ENCODE results near the gene FAM72C.
"Not testable (repeated sequence)": the region's sequence is repeated elsewhere in the genome, so short reads cannot be mapped to it uniquely, and the experiment has no call there.

The FAM72C gene

GRCh38 chr1:143971924-143972700 lies at the start of gene FAM72C:
FAM72C (minus strand) TSS chr1:143971986; CDS start chr1:143971141, 845 bp downstream.
- not testable (repeated sequence) for H3K9me3 Mint-ChIP-seq; H3K4me3 Mint-ChIP-seq; H3K4me1 Mint-ChIP-seq (ENCODE audit: low read depth); H3K27me3 Mint-ChIP-seq (ENCODE audit: low read depth); H3K27ac Mint-ChIP-seq; H3K36me3 Mint-ChIP-seq (ENCODE audit: low read depth)

- not testable (repeated sequence) for H3K36me3 Mint-ChIP-seq (ENCODE audit: low read depth); H3K4me3 Mint-ChIP-seq; H3K9me3 Mint-ChIP-seq; H3K4me1 Mint-ChIP-seq (ENCODE audit: low read depth); H3K27me3 Mint-ChIP-seq (ENCODE audit: low read depth); H3K27ac Mint-ChIP-seq
Measured at GRCh38 chr1:144020001-144020738, 48.4 kb upstream of the FAM72C start.

GRCh38 chr1:144019101-144019500 lies 47.3 kb upstream of the FAM72C start:
- not testable (repeated sequence) for H3K27me3 Mint-ChIP-seq (ENCODE audit: low read depth); H3K36me3 Mint-ChIP-seq (ENCODE audit: low read depth); H3K27ac Mint-ChIP-seq; H3K4me3 Mint-ChIP-seq; H3K4me1 Mint-ChIP-seq (ENCODE audit: low read depth); H3K9me3 Mint-ChIP-seq

GRCh38 chr1:144015180-144015966 lies 43.6 kb upstream of the FAM72C start:
- H3K27ac Mint-ChIP-seq; H3K9me3 Mint-ChIP-seq; H3K4me1 Mint-ChIP-seq (ENCODE audit: low read depth); H3K36me3 Mint-ChIP-seq (ENCODE audit: low read depth); H3K4me3 Mint-ChIP-seq; H3K27me3 Mint-ChIP-seq (ENCODE audit: low read depth): not testable (repeated sequence)

- H3K27me3 Mint-ChIP-seq (ENCODE audit: low read depth); H3K4me3 Mint-ChIP-seq; H3K36me3 Mint-ChIP-seq (ENCODE audit: low read depth); H3K4me1 Mint-ChIP-seq (ENCODE audit: low read depth); H3K27ac Mint-ChIP-seq; H3K9me3 Mint-ChIP-seq: not testable (repeated sequence)
Measured at GRCh38 chr1:144014528-144014927, 42.7 kb upstream of the FAM72C start.

GRCh38 chr1:144014121-144014520 lies 42.3 kb upstream of the FAM72C start:
- not testable (repeated sequence) for H3K36me3 Mint-ChIP-seq (ENCODE audit: low read depth); H3K27ac Mint-ChIP-seq; H3K27me3 Mint-ChIP-seq (ENCODE audit: low read depth); H3K4me1 Mint-ChIP-seq (ENCODE audit: low read depth); H3K9me3 Mint-ChIP-seq; H3K4me3 Mint-ChIP-seq

- not testable (repeated sequence) for H3K9me3 Mint-ChIP-seq; H3K4me3 Mint-ChIP-seq; H3K27me3 Mint-ChIP-seq (ENCODE audit: low read depth); H3K36me3 Mint-ChIP-seq (ENCODE audit: low read depth); H3K27ac Mint-ChIP-seq; H3K4me1 Mint-ChIP-seq (ENCODE audit: low read depth)
Measured at GRCh38 chr1:144012168-144012733, 40.5 kb upstream of the FAM72C start.

- H3K9me3 Mint-ChIP-seq; H3K4me3 Mint-ChIP-seq; H3K27ac Mint-ChIP-seq; H3K27me3 Mint-ChIP-seq (ENCODE audit: low read depth); H3K36me3 Mint-ChIP-seq (ENCODE audit: low read depth); H3K4me1 Mint-ChIP-seq (ENCODE audit: low read depth): not testable (repeated sequence)
Measured at GRCh38 chr1:144009410-144009809, 37.6 kb upstream of the FAM72C start.

GRCh38 chr1:144004259-144004658 lies 32.5 kb upstream of the FAM72C start:
- not testable (repeated sequence) for H3K27me3 Mint-ChIP-seq (ENCODE audit: low read depth); H3K4me1 Mint-ChIP-seq (ENCODE audit: low read depth); H3K27ac Mint-ChIP-seq; H3K36me3 Mint-ChIP-seq (ENCODE audit: low read depth); H3K9me3 Mint-ChIP-seq; H3K4me3 Mint-ChIP-seq

GRCh38 chr1:144003306-144004029 lies 31.7 kb upstream of the FAM72C start:
- H3K4me1 Mint-ChIP-seq (ENCODE audit: low read depth); H3K9me3 Mint-ChIP-seq; H3K27ac Mint-ChIP-seq; H3K27me3 Mint-ChIP-seq (ENCODE audit: low read depth); H3K4me3 Mint-ChIP-seq; H3K36me3 Mint-ChIP-seq (ENCODE audit: low read depth): not testable (repeated sequence)

GRCh38 chr1:144002141-144002881 lies 30.5 kb upstream of the FAM72C start:
- H3K4me1 Mint-ChIP-seq (ENCODE audit: low read depth); H3K27ac Mint-ChIP-seq: not testable (repeated sequence)

GRCh38 chr1:144001077-144001476 lies 29.3 kb upstream of the FAM72C start:
- not testable (repeated sequence) for H3K4me1 Mint-ChIP-seq (ENCODE audit: low read depth); H3K4me3 Mint-ChIP-seq; H3K27ac Mint-ChIP-seq

More at GRCh38 chr1:144002141-144002881, 30.5 kb upstream of the FAM72C start:
- H3K36me3 Mint-ChIP-seq (ENCODE audit: low read depth); H3K4me3 Mint-ChIP-seq; H3K9me3 Mint-ChIP-seq; H3K27me3 Mint-ChIP-seq (ENCODE audit: low read depth): not testable (repeated sequence)

GRCh38 chr1:143996020-143996419 lies 24.2 kb upstream of the FAM72C start:
- H3K27me3 Mint-ChIP-seq (ENCODE audit: low read depth); H3K4me1 Mint-ChIP-seq (ENCODE audit: low read depth); H3K27ac Mint-ChIP-seq; H3K36me3 Mint-ChIP-seq (ENCODE audit: low read depth); H3K9me3 Mint-ChIP-seq; H3K4me3 Mint-ChIP-seq: not testable (repeated sequence)

More at GRCh38 chr1:144001077-144001476, 29.3 kb upstream of the FAM72C start:
- not testable (repeated sequence) for H3K27me3 Mint-ChIP-seq (ENCODE audit: low read depth); H3K36me3 Mint-ChIP-seq (ENCODE audit: low read depth); H3K9me3 Mint-ChIP-seq
